PC-9 (cell line): ENCODE data around the gene EPHB3. TPM values are rescaled to one million over a fixed set of nuclear protein-coding genes. Genes with fewer than 3 reads are reported as not detected.

ENCODE experiments used
- BruUV-seq: library from RNA; stranded (reverse); fragments of 400-500 nt; replicated peaks from 2 replicates; lab custom pipeline; 2021; lab: Mats Ljungman, UMichigan
- CTCF ChIA-PET: fragments of 300-600 bp; sonication (Branson Sonifier 250); formaldehyde crosslinking; loops from one replicate; lab custom pipeline; 2022; ENCODE audit warnings: antibody characterized with exemption; lab: Charles Lee
- POLR2A ChIA-PET: fragments of 300-600 bp; sonication (Branson Sonifier 250); formaldehyde crosslinking; loops from one replicate; lab custom pipeline; 2022; ENCODE audit warnings: antibody characterized with exemption; ENCODE audit not compliant: unreplicated experiment; lab: Charles Lee
- DNase-seq, 2 experiments: peaks; one replicate each; pipeline versions ENCODE4 v3.0.0 to v3.0.0-alpha.2; 2015 to 2022; ENCODE audit warnings: mixed read lengths in 1 of 2
- H2AFZ ChIP-seq: fragments of 200-600 bp; sonication (generic); 2 replicates; pipeline ENCODE4 v1.8.1; 2017; ENCODE audit warnings: antibody characterized with exemption
- H3F3A ChIP-seq: fragments of 200-600 bp; sonication (generic); 2 replicates; pipeline ENCODE4 v1.8.1; 2017; ENCODE audit warnings: antibody characterized with exemption, mild to moderate bottlenecking, low read depth; ENCODE audit not compliant: insufficient read depth
- H3K27ac ChIP-seq: fragments of 200-600 bp; sonication (generic); 2 replicates; pipeline ENCODE4 v1.6.1; 2016; ENCODE audit warnings: mixed run types
- H3K27me3 ChIP-seq: fragments of 200-600 bp; sonication (generic); 2 replicates; pipeline ENCODE4 v1.6.1; 2016; ENCODE audit warnings: low read depth, mixed run types; ENCODE audit not compliant: insufficient read depth
- H3K36me3 ChIP-seq: fragments of 200-600 bp; sonication (generic); 2 replicates; pipeline ENCODE4 v1.6.1; 2016; ENCODE audit warnings: low read depth, mixed run types
- H3K4me1 ChIP-seq: fragments of 200-600 bp; sonication (generic); replicated peaks from 2 replicates; pipeline ENCODE4 v1.6.1; 2016; ENCODE audit warnings: mixed run types; ENCODE audit not compliant: insufficient read depth
- H3K4me2 ChIP-seq: fragments of 200-600 bp; sonication (generic); 2 replicates; pipeline ENCODE4 v1.6.1; 2017; ENCODE audit warnings: mixed run types
- H3K4me3 ChIP-seq: fragments of 200-600 bp; sonication (generic); 2 replicates; pipeline ENCODE4 v1.6.1; 2016; ENCODE audit warnings: mixed run types
- H3K79me2 ChIP-seq: fragments of 200-600 bp; sonication (generic); 2 replicates; pipeline ENCODE4 v1.6.1; 2017; ENCODE audit warnings: low read depth, mixed run types
- H3K9me2 ChIP-seq: fragments of 200-600 bp; sonication (generic); 2 replicates; pipeline ENCODE4 v1.8.1; 2017; ENCODE audit warnings: mild to moderate bottlenecking; ENCODE audit not compliant: insufficient read depth
- H3K9me3 ChIP-seq: fragments of 200-600 bp; sonication (generic); 2 replicates; pipeline ENCODE4 v1.8.1; 2016; ENCODE audit warnings: low read depth; ENCODE audit not compliant: insufficient read depth
- H4K20me1 ChIP-seq: fragments of 200-600 bp; sonication (generic); 2 replicates; pipeline ENCODE4 v1.8.1; 2017; ENCODE audit not compliant: insufficient read depth
- CTCF ChIP-seq: fragments of 200-600 bp; sonication (generic); conservative IDR thresholded peaks from 2 replicates; pipeline ENCODE4 v1.6.1; 2017; ENCODE audit warnings: mixed run types, antibody characterized with exemption, mild to moderate bottlenecking, moderate library complexity
- EZH2 ChIP-seq: fragments of 200-600 bp; sonication (generic); IDR thresholded peaks from 2 replicates; pipeline ENCODE4 v1.8.0; 2017; ENCODE audit warnings: antibody characterized with exemption, low read depth
- intact Hi-C: fragments of 100-400 bp; cut with micrococcal nuclease; formaldehyde crosslinking; loops from one replicate; pipeline ENCODE4 v1.10.0; 2022; ENCODE audit not compliant: unreplicated experiment
- total RNA-seq: library from RNA; stranded (reverse); gene quantifications from 2 replicates; pipeline ENCODE4 v1.2.3, GENCODE V29; 2021

Gene EPHB3
- total RNA-seq, 1 experiment from 2014 or later, result 15.7 TPM

GRCh38 chr3:184572633-184573270, 11.2 kb downstream of the EPHB3 start:
- Histone ChIP-seq H3K36me3 (no peaks in the 10 kb centered on the region), H2AFZ (no peak overlapping the region), H3F3A (no peaks in the 10 kb centered on the region; the same call in 1 of the 2 replicates), H3K4me2 (no peak overlapping the region), H3K4me3 (no peak overlapping the region), H3K4me1 (peaks cover 8% of the 10 kb centered on the region), H4K20me1 (no peaks in the 10 kb centered on the region), H3K9me2 (no peaks in the 10 kb centered on the region), H3K27me3 (peaks cover 11% of the 10 kb centered on the region), H3K9me3 (no peaks in the 10 kb centered on the region), H3K27ac (no peak overlapping the region), H3K79me2 (no peaks in the 10 kb centered on the region)
- DNase-seq, result no peak
- TF ChIP-seq EZH2 (no peak), CTCF (no peak)
- ChIA-PET POLR2A (no interaction called here), CTCF (interaction anchor here (0.6 kb wide), 1 partner anchor 259 kb away, joined by 3 read pairs; no protein-coding TSS in a partner anchor)
- no TSS peak for BruUV-seq
- intact Hi-C loops, result no loop called here

- TF ChIP-seq CTCF (no peak), EZH2 (no peak)
- no peaks in the 10 kb centered on the region for H3K36me3 ChIP-seq
- H2AFZ ChIP-seq, result no peak overlapping the region
- no TSS peak for BruUV-seq
- H3F3A ChIP-seq, result no peaks in the 10 kb centered on the region
- H3K4me1 ChIP-seq, result peaks cover under 1% of the 10 kb centered on the region; the same call in 1 of the 2 replicates
- ChIA-PET POLR2A (interaction anchor here (0.7 kb wide), 1 partner anchor 15 kb away, joined by 3 read pairs; no protein-coding TSS in a partner anchor), CTCF (interaction anchor here (0.5 kb wide), 1 partner anchor 286 kb away, joined by 4 read pairs; no protein-coding TSS in a partner anchor)
- H3K9me3 ChIP-seq, result no peaks in the 10 kb centered on the region
- no peaks in the 10 kb centered on the region for H3K79me2 ChIP-seq
- peaks cover 6% of the 10 kb centered on the region for H3K27me3 ChIP-seq
- H3K9me2 ChIP-seq, result no peaks in the 10 kb centered on the region
- H3K27ac ChIP-seq, result no peak overlapping the region
- intact Hi-C loops, result no loop called here
- H4K20me1 ChIP-seq, result no peaks in the 10 kb centered on the region
- H3K4me2 ChIP-seq, result no peak overlapping the region
- no peak for DNase-seq
- H3K4me3 ChIP-seq, result no peak overlapping the region
Observed at GRCh38 chr3:184574515-184575417, 13.2 kb downstream of the EPHB3 start.

GRCh38 chr3:184575701-184576100, 14.1 kb downstream of the EPHB3 start:
- H3K9me2 ChIP-seq, result no peaks in the 10 kb centered on the region
- H3K36me3 ChIP-seq, result no peaks in the 10 kb centered on the region
- H3K27me3 ChIP-seq, result no peaks in the 10 kb centered on the region
- H3K4me2 ChIP-seq, result no peak overlapping the region
- H3F3A ChIP-seq, result no peaks in the 10 kb centered on the region
- H2AFZ ChIP-seq, result no peak overlapping the region
- H3K27ac ChIP-seq, result no peak overlapping the region
- no peaks in the 10 kb centered on the region for H3K79me2 ChIP-seq
- H3K4me1 ChIP-seq, result no peaks in the 10 kb centered on the region
- TF ChIP-seq EZH2 (no peak), CTCF (no peak)
- CTCF ChIA-PET, result interaction anchor here (0.5 kb wide), 1 partner anchor 285 kb away, joined by 4 read pairs; no protein-coding TSS in a partner anchor
- no TSS peak for BruUV-seq
- DNase-seq, result no peak
- intact Hi-C loops, result no loop called here
- POLR2A ChIA-PET, result no interaction called here
- no peaks in the 10 kb centered on the region for H3K9me3 ChIP-seq
- no peaks in the 10 kb centered on the region for H4K20me1 ChIP-seq
- no peak overlapping the region for H3K4me3 ChIP-seq
